KBM-7 (cell line): ENCODE measurements around the gene PHIP.

Source experiments
- DNase-seq: peaks from one replicate; pipeline ENCODE4 v3.0.0-alpha.2; 2015
- in situ Hi-C: fragments of 300-500 bp; cut with MboI; formaldehyde crosslinking; loops from 2 replicates; pipeline ENCODE4 v1.14.3; 2020; ENCODE audit warnings: low sequenced_read_pairs, low pct_unique_long_range_greater_than_20kb, mixed read lengths

Gene PHIP

GRCh38 chr6:79030511-79030910 lies 47.5 kb downstream of the PHIP start:
- in situ Hi-C loops = no loop called here
- no peak for DNase-seq

GRCh38 chr6:79030023-79030422 lies 48.0 kb downstream of the PHIP start:
- no peak for DNase-seq
- in situ Hi-C loops = no loop called here

- no peak for DNase-seq
- in situ Hi-C loops = no loop called here
These were observed 49.3 kb downstream of the PHIP start for GRCh38 chr6:79028641-79029314.

- in situ Hi-C loops = no loop called here
These were observed 66.1 kb downstream of the PHIP start for GRCh38 chr6:79011940-79012339.

GRCh38 chr6:79010422-79010821 lies 67.6 kb downstream of the PHIP start:
- DNase-seq = no peak
- in situ Hi-C loops = no loop called here

More at GRCh38 chr6:79011940-79012339, 66.1 kb downstream of the PHIP start:
- no peak for DNase-seq

GRCh38 chr6:79009819-79010218 lies 68.2 kb downstream of the PHIP start:
- DNase-seq = no peak
- in situ Hi-C loops = no loop called here

GRCh38 chr6:79005497-79005896 lies 72.6 kb downstream of the PHIP start:
- DNase-seq = no peak
- in situ Hi-C loops = no loop called here

- in situ Hi-C loops = no loop called here
- no peak for DNase-seq
These were observed 73.0 kb downstream of the PHIP start for GRCh38 chr6:79005024-79005423.

GRCh38 chr6:79004239-79004638 lies 73.8 kb downstream of the PHIP start:
- in situ Hi-C loops = no loop called here
- no peak for DNase-seq

GRCh38 chr6:79001415-79001814 lies 76.6 kb downstream of the PHIP start:
- DNase-seq = no peak
- in situ Hi-C loops = no loop called here

- in situ Hi-C loops = no loop called here
These were observed 78.3 kb downstream of the PHIP start for GRCh38 chr6:78999737-79000136.

GRCh38 chr6:78995946-78996345 lies 82.1 kb downstream of the PHIP start:
- DNase-seq = no peak
- in situ Hi-C loops = no loop called here

More at GRCh38 chr6:78999737-79000136, 78.3 kb downstream of the PHIP start:
- no peak for DNase-seq

GRCh38 chr6:78995346-78995745 lies 82.7 kb downstream of the PHIP start:
- in situ Hi-C loops = no loop called here

GRCh38 chr6:78993955-78994354 lies 84.1 kb downstream of the PHIP start:
- DNase-seq = no peak
- in situ Hi-C loops = no loop called here

More at GRCh38 chr6:78995346-78995745, 82.7 kb downstream of the PHIP start:
- no peak for DNase-seq

- in situ Hi-C loops = no loop called here
- no peak for DNase-seq
These were observed 88.9 kb downstream of the PHIP start for GRCh38 chr6:78989191-78989590.

- in situ Hi-C loops = no loop called here
- no peak for DNase-seq
These were observed 91.9 kb downstream of the PHIP start for GRCh38 chr6:78986161-78986560.

- DNase-seq = no peak
- in situ Hi-C loops = no loop called here
These were observed 93.7 kb downstream of the PHIP start for GRCh38 chr6:78984225-78984950.

- in situ Hi-C loops = no loop called here
- DNase-seq = no peak
These were observed 110.9 kb downstream of the PHIP start for GRCh38 chr6:78967191-78967590.

GRCh38 chr6:78966542-78966941 lies 111.5 kb downstream of the PHIP start:
- in situ Hi-C loops = no loop called here
- no peak for DNase-seq

- no peak for DNase-seq
- in situ Hi-C loops = no loop called here
These were observed 115.6 kb downstream of the PHIP start for GRCh38 chr6:78962448-78962847.

GRCh38 chr6:78954740-78955139 lies 123.3 kb downstream of the PHIP start:
- no peak for DNase-seq
- in situ Hi-C loops = no loop called here
